Lung (tissue), 12 donors: ENCODE data around the gene AFF1. TPM values are rescaled to one million over a fixed set of nuclear protein-coding genes. Genes with fewer than 3 reads are reported as not detected.
A peak's percentile ranks its signal among the peaks of the same experiment; 100 is the strongest.

Experiments used
- ATAC-seq: fragments of 200-7000 bp; cut with Tn5 transposase; one replicate; pipeline ENCODE4 v1.9.1; 2020; ENCODE audit warnings: moderate number of reproducible peaks; ENCODE audit not compliant: insufficient read depth, low FRiP score
- DNase-seq, 3 donors: peaks; one replicate each; pipeline ENCODE4 v3.0.0-alpha.2; 2013 to 2017
- H3K27ac ChIP-seq, 2 donors: one replicate each; pipeline ENCODE4 v1.5.1; 2013; ENCODE audit warnings: mild to moderate bottlenecking in 2 of 2, moderate library complexity in 2 of 2, control low read depth in 1 of 2, inconsistent platforms in 1 of 2, low read depth in 1 of 2, low read length in 1 of 2
- H3K27me3 ChIP-seq, 3 donors: one replicate each; pipeline ENCODE4 v1.5.1; 2013; ENCODE audit warnings: low read length in 2 of 3; ENCODE audit not compliant: control insufficient read depth in 3 of 3, insufficient read depth in 3 of 3
- H3K36me3 ChIP-seq, 4 donors: one replicate each; pipeline ENCODE4 v1.5.1; 2013; ENCODE audit warnings: low read length in 4 of 4, mild to moderate bottlenecking in 1 of 4, moderate library complexity in 1 of 4; ENCODE audit not compliant: control insufficient read depth in 4 of 4, insufficient read depth in 4 of 4
- H3K4me1 ChIP-seq, 5 donors: one replicate each; pipeline ENCODE4 v1.5.1; 2013; ENCODE audit warnings: low read length in 5 of 5, mild to moderate bottlenecking in 2 of 5, moderate library complexity in 1 of 5; ENCODE audit not compliant: control insufficient read depth in 5 of 5, insufficient read depth in 5 of 5
- H3K4me3 ChIP-seq: one replicate; pipeline ENCODE4 v1.5.1; 2013; ENCODE audit warnings: mild to moderate bottlenecking, control low read depth, moderate library complexity
- H3K9ac ChIP-seq, 2 donors: one replicate each; pipeline ENCODE4 v1.5.1; 2013; ENCODE audit warnings: low read length in 2 of 2, control low read depth in 1 of 2; ENCODE audit not compliant: insufficient read depth in 1 of 2
- H3K9me3 ChIP-seq, 4 donors: one replicate each; pipeline ENCODE4 v1.5.1; 2013; ENCODE audit warnings: low read length in 3 of 4, mild to moderate bottlenecking in 1 of 4, moderate library complexity in 1 of 4; ENCODE audit not compliant: control insufficient read depth in 4 of 4, insufficient read depth in 3 of 4
- CTCF ChIP-seq: IDR thresholded peaks from 2 replicates; pipeline ENCODE4 v1.5.1; 2012; ENCODE audit warnings: mild to moderate bottlenecking; ENCODE audit errors: control extremely low read depth, extremely low read depth
- WGBS, 2 donors: extraction: QIAGEN DNeasy Blood & Tissue Kit; methylation state at CpG; one replicate each; pipeline ENCODE4 v1.1.7; 2013; 5-methylcytosine and 5-hydroxymethylcytosine counted together
- polyA plus RNA-seq, 2 donors: library from polyadenylated mRNA; stranded (reverse); fragments of 200-250 nt; gene quantifications; one replicate each; pipeline ENCODE4 v1.2.1, GENCODE V29; 2013
- total RNA-seq, 2 donors: library from RNA; depleted of rRNA in 1 of 2; stranded (reverse); fragments of >200 nt in 1 of 2; gene quantifications; one replicate each; pipeline ENCODE4 v1.2.1, GENCODE V29; 2014 to 2021
- donor health status: control.
- donor health status: control.
- donor health status: Bipolar disorder and iron deficiency.
- donor health status: healthy.
- donor health status: DM: yes; HTN: yes; CAD: no.

AFF1 gene
- total and polyA plus RNA-seq, 4 donors: 9.5 to 79.0 (median 35.8) TPM

- H3K9me3 ChIP-seq: no peaks in the 10 kb centered on the region
- DNase-seq (no peak), ATAC-seq (no peak)
- no peaks in the 10 kb centered on the region for H3K36me3 ChIP-seq
- no peak overlapping the region for H3K27ac ChIP-seq
- no peaks in the 10 kb centered on the region for H3K27me3 ChIP-seq
- no peak for TF ChIP-seq CTCF
- no peak overlapping the region for H3K9ac ChIP-seq
- 94 to 98% methylated on average over 3 of the region's 3 CpGs for WGBS, 2 donors
- H3K4me1 ChIP-seq: peaks cover 0 to 4% (median 0%) of the 10 kb centered on the region in 5 donors
- no peak overlapping the region for H3K4me3 ChIP-seq
Measured at GRCh38 chr4:86901864-86902263, 32.9 kb upstream of the AFF1 start.

GRCh38 chr4:86908251-86908657 lies 26.6 kb upstream of the AFF1 start:
- H3K9me3 ChIP-seq: no peaks in the 10 kb centered on the region
- peak; percentile 5 for ATAC-seq
- no peaks in the 10 kb centered on the region for H3K27me3 ChIP-seq
- peak in 2 of 3 donors; percentile 70 to 80 for DNase-seq
- peaks cover 0 to 1% (median 0%) of the 10 kb centered on the region in 4 donors for H3K36me3 ChIP-seq
- WGBS, 2 donors: 0 to 2% methylated on average over 2 of the region's 2 CpGs
- peaks cover 7 to 16% (median 9%) of the 10 kb centered on the region in 5 donors for H3K4me1 ChIP-seq
- no peak for TF ChIP-seq CTCF
- H3K4me3 ChIP-seq: no peak overlapping the region
- H3K9ac ChIP-seq: peak overlapping the region in 1 of 2 donors; percentile 85
- peak overlapping the region in 1 of 2 donors; percentile 70 for H3K27ac ChIP-seq

- no peaks in the 10 kb centered on the region for H3K27me3 ChIP-seq
- DNase-seq: no peak
- WGBS, 2 donors: 40 to 59% methylated on average over 8 of the region's 8 CpGs
- TF ChIP-seq CTCF: no peak
- no peak for ATAC-seq
- no peaks in the 10 kb centered on the region for H3K9me3 ChIP-seq
- H3K4me1 ChIP-seq: peaks cover 4 to 16% (median 7%) of the 10 kb centered on the region in 5 donors
- peaks cover 0 to 1% (median 0%) of the 10 kb centered on the region in 4 donors for H3K36me3 ChIP-seq
- no peak overlapping the region for H3K4me3 ChIP-seq
- H3K9ac ChIP-seq: no peak overlapping the region
- H3K27ac ChIP-seq: no peak overlapping the region
Measured at GRCh38 chr4:86909546-86910295, 25.1 kb upstream of the AFF1 start.
